Measurements from ENCODE around the gene PHC1.

DNA sequence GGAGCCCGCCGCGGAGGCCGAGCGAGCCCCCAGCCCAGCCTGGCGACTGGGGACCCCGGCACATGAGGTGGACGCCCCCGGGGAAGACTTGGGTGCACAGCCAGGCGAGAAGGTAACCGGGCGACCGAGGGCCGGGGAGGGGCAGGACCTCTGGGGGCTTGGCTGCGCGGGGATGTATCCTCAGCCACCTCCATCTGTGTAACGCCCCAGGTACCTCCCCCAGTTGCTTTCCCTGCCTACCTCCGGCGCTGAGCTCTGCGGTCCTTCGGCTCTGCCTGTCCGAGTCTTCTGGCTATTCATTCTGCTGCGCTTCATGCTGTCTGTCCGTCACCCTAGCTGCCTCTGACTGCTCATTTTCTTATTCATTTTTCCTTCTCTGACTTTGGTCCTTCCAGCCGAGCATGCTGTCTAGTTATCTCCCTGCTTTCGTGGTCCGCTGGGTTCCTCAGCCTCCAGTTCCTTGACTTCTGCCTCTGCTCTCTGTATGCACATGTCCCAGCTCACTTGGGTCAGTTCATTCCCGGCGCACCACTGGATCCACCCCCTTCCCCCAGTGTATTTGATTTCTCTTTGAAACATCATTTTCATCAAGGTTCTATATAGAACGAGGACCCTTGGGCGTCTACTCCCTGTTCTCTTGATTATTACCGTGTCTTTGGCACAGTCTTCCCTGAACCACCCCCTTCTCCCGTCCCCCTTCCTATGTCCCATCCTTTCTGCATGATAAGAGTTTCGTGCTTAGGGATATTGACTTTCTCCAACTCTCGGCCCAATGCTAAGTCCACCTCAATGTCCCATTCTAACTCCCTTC is 612 bp downstream of the PHC1 start:
- TF ChIP-seq, protein P1, sequence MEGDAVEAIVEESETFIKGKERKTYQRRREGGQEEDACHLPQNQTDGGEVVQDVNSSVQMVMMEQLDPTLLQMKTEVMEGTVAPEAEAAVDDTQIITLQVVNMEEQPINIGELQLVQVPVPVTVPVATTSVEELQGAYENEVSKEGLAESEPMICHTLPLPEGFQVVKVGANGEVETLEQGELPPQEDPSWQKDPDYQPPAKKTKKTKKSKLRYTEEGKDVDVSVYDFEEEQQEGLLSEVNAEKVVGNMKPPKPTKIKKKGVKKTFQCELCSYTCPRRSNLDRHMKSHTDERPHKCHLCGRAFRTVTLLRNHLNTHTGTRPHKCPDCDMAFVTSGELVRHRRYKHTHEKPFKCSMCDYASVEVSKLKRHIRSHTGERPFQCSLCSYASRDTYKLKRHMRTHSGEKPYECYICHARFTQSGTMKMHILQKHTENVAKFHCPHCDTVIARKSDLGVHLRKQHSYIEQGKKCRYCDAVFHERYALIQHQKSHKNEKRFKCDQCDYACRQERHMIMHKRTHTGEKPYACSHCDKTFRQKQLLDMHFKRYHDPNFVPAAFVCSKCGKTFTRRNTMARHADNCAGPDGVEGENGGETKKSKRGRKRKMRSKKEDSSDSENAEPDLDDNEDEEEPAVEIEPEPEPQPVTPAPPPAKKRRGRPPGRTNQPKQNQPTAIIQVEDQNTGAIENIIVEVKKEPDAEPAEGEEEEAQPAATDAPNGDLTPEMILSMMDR (IDR thresholded peaks at IDR 0.05), result no peak
- TF ChIP-seq POLR2A (IDR thresholded peaks at IDR 0.05) (no peak), POLR2AphosphoS5 (IDR thresholded peaks at IDR 0.05) (no peak), EP300 (IDR thresholded peaks at IDR 0.05) (no peak)
